Measurements from ENCODE around the gene ZNF653.
"Not testable (repeated sequence)": the region's sequence is repeated elsewhere in the genome, so short reads cannot be mapped to it uniquely, and the experiment has no call there.

Gene ZNF653

GRCh38 chr19:11457831-11458230, 47.8 kb downstream of the ZNF653 start:
- no peak for DNase-seq (ENCODE audit: low read depth in 4 of 4, low spot score in 1 of 4)

- no peak for DNase-seq (ENCODE audit: low read depth in 4 of 4, low spot score in 1 of 4)
These were observed 48.5 kb downstream of the ZNF653 start for GRCh38 chr19:11457115-11457514.

GRCh38 chr19:11456659-11457058, 49.0 kb downstream of the ZNF653 start:
- DNase-seq (ENCODE audit: low read depth in 4 of 4, low spot score in 1 of 4) = no peak

GRCh38 chr19:11455233-11455554, 50.4 kb downstream of the ZNF653 start:
- not testable (repeated sequence) for DNase-seq (ENCODE audit: low read depth in 4 of 4, low spot score in 1 of 4)

GRCh38 chr19:11453468-11454341, 51.9 kb downstream of the ZNF653 start:
- DNase-seq (ENCODE audit: low read depth in 4 of 4, low spot score in 1 of 4) = no peak

- no peak for DNase-seq (ENCODE audit: low read depth in 4 of 4, low spot score in 1 of 4)
These were observed 52.9 kb downstream of the ZNF653 start for GRCh38 chr19:11452620-11453310.

- no peak for DNase-seq (ENCODE audit: low read depth in 4 of 4, low spot score in 1 of 4)
These were observed 53.6 kb downstream of the ZNF653 start for GRCh38 chr19:11451871-11452619.

- DNase-seq (ENCODE audit: low read depth in 4 of 4, low spot score in 1 of 4) = no peak
These were observed 54.2 kb downstream of the ZNF653 start for GRCh38 chr19:11451327-11451870.

GRCh38 chr19:11450570-11451326, 54.9 kb downstream of the ZNF653 start:
- no peak for DNase-seq (ENCODE audit: low read depth in 4 of 4, low spot score in 1 of 4)

GRCh38 chr19:11448923-11449554, 56.6 kb downstream of the ZNF653 start:
- DNase-seq (ENCODE audit: low read depth in 4 of 4, low spot score in 1 of 4) = no peak

GRCh38 chr19:11448410-11448809, 57.2 kb downstream of the ZNF653 start:
- no peak for DNase-seq (ENCODE audit: low read depth in 4 of 4, low spot score in 1 of 4)

- DNase-seq (ENCODE audit: low read depth in 4 of 4, low spot score in 1 of 4) = no peak
These were observed 58.0 kb downstream of the ZNF653 start for GRCh38 chr19:11447347-11448262.

GRCh38 chr19:11446652-11447301, 58.9 kb downstream of the ZNF653 start:
- no peak for DNase-seq (ENCODE audit: low read depth in 4 of 4, low spot score in 1 of 4)

- no peak for DNase-seq (ENCODE audit: low read depth in 4 of 4, low spot score in 1 of 4)
These were observed 59.4 kb downstream of the ZNF653 start for GRCh38 chr19:11446271-11446651.

- no peak for DNase-seq (ENCODE audit: low read depth in 4 of 4, low spot score in 1 of 4)
These were observed 60.5 kb downstream of the ZNF653 start for GRCh38 chr19:11445141-11445540.

- no peak for DNase-seq (ENCODE audit: low read depth in 4 of 4, low spot score in 1 of 4)
These were observed 61.6 kb downstream of the ZNF653 start for GRCh38 chr19:11444059-11444458.

GRCh38 chr19:11437955-11438354, 67.7 kb downstream of the ZNF653 start:
- no peak for DNase-seq (ENCODE audit: low read depth in 4 of 4, low spot score in 1 of 4)

GRCh38 chr19:11435833-11436313, 69.8 kb downstream of the ZNF653 start:
- no peak for DNase-seq (ENCODE audit: low read depth in 4 of 4, low spot score in 1 of 4)
